HG03175 (cell line): ENCODE results near the gene SELENOV.

ENCODE experiments used
- ATAC-seq: cut with Tn5 transposase; IDR thresholded peaks from one replicate; pipeline ENCODE4 v1.9.1; 2021; ENCODE audit warnings: mild to moderate bottlenecking, moderate library complexity; ENCODE audit not compliant: unreplicated experiment

The SELENOV gene

DNA sequence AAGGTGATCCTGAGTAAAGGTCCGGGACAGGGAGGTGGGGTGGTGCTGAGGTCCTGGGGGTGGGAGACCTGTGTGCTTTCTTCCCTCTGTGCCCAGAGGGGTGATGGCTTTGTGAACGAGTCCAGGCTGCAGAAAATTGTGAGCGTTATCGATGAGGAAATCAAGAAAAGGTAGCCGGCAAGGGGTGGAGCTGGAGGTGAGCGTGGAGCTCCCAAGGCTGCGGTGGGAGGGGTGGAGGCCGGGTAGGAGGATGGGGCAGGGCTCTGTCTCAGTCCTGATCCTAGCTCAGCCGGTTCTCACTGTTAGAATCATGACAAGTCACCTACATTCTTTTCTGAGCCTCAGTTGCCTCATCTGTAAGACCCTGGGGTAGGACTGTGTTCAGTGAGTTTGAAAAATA, 4.0 kb downstream of the SELENOV start:
- no peak for ATAC-seq

DNA sequence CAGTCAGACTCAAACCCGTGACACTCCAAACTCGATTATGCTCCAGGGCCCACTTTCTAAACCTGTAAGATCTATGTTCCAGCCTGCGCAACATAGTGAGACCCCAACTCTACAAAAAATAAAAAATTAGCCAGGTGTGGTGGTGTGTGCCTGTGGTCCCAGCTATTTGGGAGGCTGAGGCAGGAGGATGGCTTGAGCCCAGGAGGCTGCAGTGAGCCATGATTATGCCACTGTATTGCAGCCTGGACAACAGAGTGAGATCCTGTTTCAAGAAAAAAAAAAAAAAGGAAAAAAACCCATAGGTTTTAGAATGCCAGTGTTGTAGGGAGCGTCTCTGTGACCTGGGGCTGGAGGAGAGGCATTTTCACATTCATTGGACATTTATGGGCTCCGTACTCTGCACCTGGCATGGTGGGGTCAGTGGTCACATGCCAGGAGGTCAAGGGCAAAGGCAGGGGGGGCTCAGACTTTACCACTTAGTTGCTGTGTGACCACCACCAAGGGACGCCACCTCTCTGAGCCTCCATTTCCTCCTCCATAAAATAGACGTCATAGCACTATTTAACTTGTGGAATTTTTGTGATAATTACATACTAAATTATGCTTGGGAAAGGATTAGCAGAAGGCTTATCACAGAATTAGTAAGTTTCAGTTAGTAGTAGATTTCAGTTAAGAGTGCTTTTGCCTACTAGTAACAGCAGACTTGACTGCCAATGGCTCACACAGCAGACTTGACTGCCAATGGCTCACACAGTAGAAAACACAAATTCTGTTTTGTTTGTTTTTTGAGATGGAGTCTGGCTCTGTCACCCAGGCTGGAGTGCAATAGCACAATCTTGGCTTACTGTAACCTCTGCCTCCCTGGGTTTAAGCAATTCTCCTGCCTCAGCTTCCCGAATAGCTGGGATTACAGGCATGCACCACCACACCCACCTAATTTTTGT, 5.9 kb downstream of the SELENOV start:
- no peak for ATAC-seq

DNA sequence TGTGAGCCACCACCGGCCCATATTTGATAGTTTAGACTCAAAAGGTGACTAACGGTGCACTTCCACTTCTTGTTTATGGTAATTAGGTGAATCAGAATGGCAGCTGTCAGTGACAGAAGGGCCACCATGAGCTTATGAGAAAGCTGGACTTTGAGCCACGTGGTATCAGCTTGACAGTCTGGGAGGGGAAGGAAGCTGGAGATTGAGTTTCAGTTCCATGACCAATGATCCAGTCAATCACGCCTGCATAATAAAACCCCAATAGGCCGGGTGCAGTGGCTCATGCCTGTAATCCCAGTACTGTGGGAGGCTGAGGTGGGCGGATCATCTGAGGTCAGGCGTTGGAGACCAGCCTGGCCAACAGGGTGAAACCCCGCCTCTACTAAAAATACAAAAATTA, 9.6 kb downstream of the SELENOV start:
- ATAC-seq: no peak

GRCh38 chr19:39525205-39525604, 10.3 kb downstream of the SELENOV start:
- ATAC-seq: no peak

DNA sequence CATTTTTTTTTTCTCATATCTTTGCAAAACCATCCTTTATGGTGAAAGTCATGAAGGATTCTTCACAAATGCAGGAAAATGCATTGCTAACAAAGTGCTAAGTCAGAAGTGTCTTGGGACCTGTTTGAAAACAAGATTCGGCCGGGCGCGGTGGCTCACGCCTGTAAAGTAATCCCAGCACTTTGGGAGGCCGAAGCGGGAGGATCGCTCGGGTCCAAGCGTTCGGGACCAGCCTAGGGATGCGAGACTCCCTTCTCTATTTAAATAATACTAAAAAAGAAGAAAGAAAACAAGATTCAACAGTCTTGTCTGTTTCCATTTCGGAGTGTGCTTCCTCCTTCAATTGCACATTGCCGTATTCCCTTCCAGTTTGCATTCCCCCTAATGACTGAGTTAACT, 16.9 kb downstream of the SELENOV start:
- no peak for ATAC-seq

DNA sequence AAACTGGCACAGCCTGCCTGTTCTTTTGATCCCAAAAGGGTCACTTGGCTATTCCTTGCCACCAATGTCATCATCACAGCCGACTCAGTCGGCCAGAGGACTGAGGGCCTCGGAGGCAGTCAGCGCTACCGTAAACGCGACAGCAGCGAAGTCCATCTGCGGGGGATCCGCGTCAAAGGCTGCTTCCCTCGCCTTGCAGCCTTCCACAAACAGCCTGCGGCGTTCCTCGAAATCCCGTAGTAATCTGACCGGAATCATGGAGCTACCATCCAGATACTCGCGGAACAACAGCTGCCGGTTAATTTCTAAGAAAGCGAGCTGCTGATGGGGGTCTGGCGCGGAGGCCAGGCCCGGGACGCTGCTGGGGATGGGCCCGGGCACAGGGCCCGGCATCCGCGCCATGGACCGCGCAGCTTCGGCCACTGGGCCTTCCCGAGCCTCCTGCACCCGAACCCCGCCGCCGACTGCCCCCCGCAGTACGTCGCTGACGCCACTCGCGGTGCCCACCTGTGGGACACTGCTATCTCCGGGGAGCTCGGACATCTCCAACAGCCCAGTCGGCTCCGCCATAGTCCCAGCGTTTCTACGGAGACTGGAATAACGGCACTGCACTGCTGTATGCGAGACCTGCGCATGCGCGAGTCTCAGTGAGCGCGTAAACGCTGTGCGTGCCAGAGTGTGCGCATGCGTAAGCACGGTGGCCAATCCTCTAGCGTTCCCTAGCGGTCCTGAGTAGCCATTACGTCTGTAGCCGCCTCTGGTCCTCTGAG, 17.5 kb downstream of the SELENOV start, which contains the start of gene EID2B:
EID2B (minus strand) TSS at position 620 of the 770 bp plus-strand sequence; CDS start at position 570, 50 bp downstream.
- peak; percentile 88 for ATAC-seq

DNA sequence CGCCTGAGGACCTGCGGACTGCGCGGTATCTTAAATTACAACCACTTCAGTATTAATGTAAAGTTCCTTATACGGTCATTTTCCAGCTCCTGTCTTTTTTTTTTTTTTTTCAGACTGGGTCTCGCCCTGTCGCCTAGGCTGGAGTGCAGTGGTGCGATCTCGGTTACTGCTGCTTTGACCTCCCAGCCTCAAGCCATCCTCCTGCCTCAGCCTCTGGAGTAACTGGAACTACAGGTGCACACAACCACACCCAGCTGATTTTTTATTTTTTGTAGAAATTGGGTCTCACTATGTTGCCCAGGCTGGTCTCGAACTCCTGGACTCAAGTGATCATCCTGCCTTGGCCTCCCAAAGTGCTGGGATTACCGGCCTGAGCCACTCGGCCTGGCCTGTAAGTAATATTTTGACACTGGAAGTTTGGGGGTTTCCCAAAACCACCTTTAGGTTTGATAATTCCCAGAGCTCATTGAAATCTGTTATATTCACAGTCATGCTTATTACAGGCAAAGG, 18.1 kb downstream of the SELENOV start:
- peak; percentile 4 for ATAC-seq

- no peak for ATAC-seq
Observed at GRCh38 chr19:39533791-39534190, 18.9 kb downstream of the SELENOV start.

GRCh38 chr19:39539165-39539517, 24.2 kb downstream of the SELENOV start:
- no peak for ATAC-seq

GRCh38 chr19:39539518-39540332, 24.8 kb downstream of the SELENOV start, which contains the start of gene EID2:
EID2 (minus strand) TSS chr19:39540161; CDS start chr19:39540079, 82 bp downstream.
- peak; percentile 91 for ATAC-seq

GRCh38 chr19:39540333-39540673, 25.4 kb downstream of the SELENOV start:
- ATAC-seq: no peak

- ATAC-seq: no peak
Observed at GRCh38 chr19:39542206-39542605, 27.3 kb downstream of the SELENOV start.

DNA sequence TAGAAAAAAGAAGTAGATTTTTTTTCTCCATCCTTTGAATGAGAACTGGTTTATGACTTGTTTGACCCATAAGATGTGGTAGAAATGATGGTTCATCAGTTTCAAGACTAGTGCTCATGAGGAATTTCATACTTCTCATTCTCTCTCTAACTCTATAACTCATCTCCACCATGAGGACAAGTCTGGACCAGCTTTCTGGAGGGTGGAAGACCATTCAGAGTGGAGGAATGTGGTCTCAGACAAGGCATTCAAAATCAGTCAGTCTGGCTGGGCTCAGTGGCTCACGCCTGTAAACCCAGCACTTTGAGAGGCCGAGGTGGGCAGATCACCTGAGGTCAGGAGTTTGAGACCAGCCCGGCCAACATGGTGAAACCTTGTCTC, 28.5 kb downstream of the SELENOV start:
- ATAC-seq: no peak

DNA sequence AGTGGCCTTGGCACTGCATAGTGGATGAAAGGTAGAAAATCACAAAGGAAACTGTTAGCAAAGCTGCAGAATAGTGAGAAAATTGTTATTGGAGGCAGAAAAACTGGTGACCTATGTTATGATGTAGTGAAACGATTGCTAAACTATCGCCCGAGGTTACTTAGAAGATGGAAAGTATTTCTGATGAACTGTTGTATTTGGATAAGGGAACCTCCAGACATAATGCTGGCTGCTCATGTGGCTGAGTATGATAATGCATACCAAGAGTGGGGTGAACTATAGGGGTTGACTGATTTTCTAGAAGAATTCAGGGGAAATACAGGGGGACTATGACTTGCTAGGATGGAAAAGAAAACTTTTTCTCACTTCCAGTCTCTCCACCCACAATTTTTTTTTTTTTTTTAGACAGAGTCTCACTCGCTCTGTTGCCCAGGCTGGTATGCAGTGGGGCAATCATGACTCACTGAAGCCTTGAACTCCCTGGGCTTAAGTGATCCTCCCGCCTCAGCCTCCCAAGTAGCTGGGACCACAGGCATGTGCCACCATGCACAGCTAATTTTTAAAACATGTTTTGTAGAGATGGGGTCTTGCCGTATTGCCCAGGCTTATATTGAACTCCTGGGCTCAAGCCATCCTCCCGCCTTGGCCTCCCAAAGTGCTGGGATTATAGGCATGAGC, 29.4 kb downstream of the SELENOV start:
- no peak for ATAC-seq

GRCh38 chr19:39544911-39545310, 30.0 kb downstream of the SELENOV start:
- no peak for ATAC-seq

GRCh38 chr19:39546599-39546998, 31.7 kb downstream of the SELENOV start:
- no peak for ATAC-seq

DNA sequence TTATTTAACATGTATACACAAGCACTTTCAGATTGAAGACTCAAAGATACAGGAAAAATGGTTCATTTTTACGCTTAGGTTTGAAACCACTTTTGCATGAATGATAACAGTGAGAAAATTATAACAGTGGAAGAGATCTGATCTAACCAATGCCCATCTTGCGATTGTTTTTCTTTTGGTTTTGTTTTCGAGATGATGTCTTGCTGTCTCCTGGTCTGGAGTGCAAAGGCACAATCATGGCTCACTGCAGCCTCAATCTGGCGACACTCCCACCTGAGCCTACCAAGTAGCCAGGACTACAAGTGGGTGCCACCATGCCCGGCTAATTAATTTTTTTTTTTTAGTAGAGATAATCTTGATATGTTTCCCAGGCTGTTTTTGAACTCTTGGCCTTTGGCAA, 35.3 kb downstream of the SELENOV start:
- ATAC-seq: no peak

DNA sequence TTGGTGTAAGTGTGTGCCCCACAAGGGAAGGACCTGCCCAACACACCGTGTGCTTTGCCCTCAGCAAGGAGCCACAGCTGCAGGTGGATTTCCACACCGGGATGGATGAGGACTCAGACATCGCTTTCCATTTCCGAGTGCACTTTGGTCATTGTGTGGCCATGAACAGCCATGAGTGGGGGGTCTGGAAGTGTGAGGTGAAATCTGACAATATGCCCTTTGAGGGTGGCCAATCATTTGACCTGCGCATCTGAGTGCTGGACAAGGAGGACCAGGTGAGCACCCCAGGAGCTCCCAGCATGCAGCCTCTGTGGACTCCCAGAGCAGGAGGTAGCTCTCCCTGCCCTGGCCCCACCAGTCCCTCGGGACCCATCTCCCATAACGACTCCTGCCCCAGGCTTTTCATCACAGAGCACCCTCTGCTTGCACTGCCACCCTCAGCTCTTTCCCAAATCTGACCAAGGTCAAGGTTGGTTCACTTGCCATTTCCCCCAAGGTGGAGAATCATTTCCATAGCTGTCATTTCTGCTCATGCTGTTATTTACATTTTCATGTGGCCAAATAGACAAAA, 38.2 kb downstream of the SELENOV start:
- ATAC-seq: no peak

DNA sequence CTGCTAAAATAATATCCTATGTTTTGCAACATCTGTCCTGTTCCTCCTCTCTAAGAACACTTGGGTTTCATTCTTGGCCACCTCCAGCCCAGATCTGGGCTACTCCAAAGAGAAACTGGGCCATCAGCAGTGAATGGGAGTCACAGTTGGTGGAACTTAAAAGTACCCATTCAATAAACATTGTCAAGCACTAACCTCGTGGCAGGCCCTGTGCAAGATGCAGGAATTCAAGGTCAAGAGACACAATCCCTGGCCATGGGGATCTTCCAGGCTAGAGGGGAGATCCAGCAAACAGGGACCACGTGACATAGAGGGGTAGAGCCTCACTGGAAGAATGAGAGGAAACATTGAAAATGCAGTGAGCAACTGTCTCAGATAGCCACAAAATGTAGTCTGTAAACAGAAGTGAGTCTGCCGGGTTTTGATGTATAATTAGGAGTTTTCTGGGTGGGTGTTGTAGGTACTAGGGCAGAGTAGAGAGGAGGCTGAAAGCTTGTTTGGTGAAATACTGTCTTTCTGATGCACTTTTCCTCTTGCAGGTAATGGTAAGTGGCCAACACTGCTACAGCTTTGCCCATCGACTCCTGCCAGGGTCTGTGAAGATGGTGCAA, 39.9 kb downstream of the SELENOV start:
- no peak for ATAC-seq

DNA sequence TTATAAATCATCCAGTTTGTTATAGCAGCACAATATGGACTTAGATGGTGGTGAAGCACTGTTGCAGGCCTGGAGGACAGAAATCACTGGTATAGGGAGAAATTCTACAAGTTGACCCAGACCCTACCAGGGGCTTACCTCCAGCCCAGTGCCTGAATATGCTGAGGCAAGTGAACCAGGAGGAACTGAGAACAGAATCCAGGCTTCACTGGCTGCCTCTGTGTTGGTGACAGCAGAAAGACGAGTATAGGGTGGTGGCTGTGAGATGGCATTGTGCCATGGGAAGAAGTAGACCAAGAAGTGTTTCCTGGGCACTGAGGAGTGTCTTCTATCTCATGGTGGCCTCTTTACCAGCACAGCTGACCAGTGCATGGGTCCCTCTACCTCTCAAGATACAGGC, 40.9 kb downstream of the SELENOV start:
- no peak for ATAC-seq
